H1 (cell line): ENCODE results near the gene RHBG. TPM values are rescaled to one million over a fixed set of nuclear protein-coding genes. Genes with fewer than 3 reads are reported as not detected.

ENCODE experiments used
- CTCF ChIA-PET: fragments of 300-600 bp; sonication (Branson Sonifier 250); formaldehyde crosslinking; loops from one replicate; lab custom pipeline; 2021; ENCODE audit not compliant: partially characterized antibody; lab: Charles Lee
- POLR2A ChIA-PET: fragments of 300-600 bp; sonication (Branson Sonifier 250); formaldehyde crosslinking; loops from one replicate; lab custom pipeline; 2021; ENCODE audit warnings: inconsistent platforms; ENCODE audit not compliant: partially characterized antibody; lab: Charles Lee
- DNase-seq, 2 experiments: peaks; one replicate each; pipeline versions ENCODE4 v3.0.0 to v3.0.0-alpha.2; 2010 to 2022; ENCODE audit warnings: low spot score in 2 of 2, low read depth in 1 of 2, mixed read lengths in 1 of 2
- FAIRE-seq: peaks from 2 replicates; lab custom pipeline; 2011; peaks lifted over from hg19 to GRCh38; lab: Jason Lieb, UNC
- H2AFZ ChIP-seq: 2 replicates; pipeline ENCODE4 v1.8.1; 2012; ENCODE audit warnings: low read length, inconsistent platforms
- H2AK5ac ChIP-seq: 2 replicates; pipeline ENCODE4 v1.6.1; 2013; ENCODE audit warnings: low read depth, low read length
- H2BK120ac ChIP-seq: replicated peaks from 2 replicates; pipeline ENCODE3; 2013; ENCODE audit warnings: low read depth, low read length, inconsistent platforms
- H2BK12ac ChIP-seq: 2 replicates; pipeline ENCODE4 v1.6.1; 2013; ENCODE audit warnings: low read depth, low read length
- H2BK15ac ChIP-seq: 2 replicates; pipeline ENCODE4 v1.6.1; 2013; ENCODE audit warnings: low read length
- H2BK20ac ChIP-seq: 2 replicates; pipeline ENCODE4 v1.6.1; 2013; ENCODE audit warnings: low read length
- H2BK5ac ChIP-seq: 2 replicates; pipeline ENCODE4 v1.6.1; 2013; ENCODE audit warnings: low read depth, low read length
- H3K14ac ChIP-seq: 2 replicates; pipeline ENCODE4 v1.6.1; 2013; ENCODE audit warnings: inconsistent platforms; ENCODE audit not compliant: insufficient read length
- H3K18ac ChIP-seq: 2 replicates; pipeline ENCODE4 v1.6.1; 2013; ENCODE audit warnings: low read length; ENCODE audit errors: extremely low read depth
- H3K23ac ChIP-seq: 2 replicates; pipeline ENCODE4 v1.6.1; 2013; ENCODE audit warnings: inconsistent platforms; ENCODE audit not compliant: insufficient read length
- H3K23me2 ChIP-seq: 2 replicates; pipeline ENCODE4 v1.6.1; 2013; ENCODE audit warnings: low read depth, low read length
- H3K27ac ChIP-seq: 2 replicates; pipeline ENCODE4 v1.6.1; 2011; ENCODE audit warnings: low read depth, low read length, inconsistent platforms
- H3K27me3 ChIP-seq, 4 experiments: replicated peaks in 1 of 4; 1 replicate in 1 of 4; 2 replicates in 3 of 4; pipeline versions ENCODE4 v1.6.1 to v1.8.1; 2011 to 2013; ENCODE audit warnings: low read length in 3 of 4, mild to moderate bottlenecking in 3 of 4, inconsistent platforms in 2 of 4, mixed read lengths in 2 of 4, moderate library complexity in 1 of 4; ENCODE audit not compliant: control insufficient read depth in 3 of 4, insufficient read depth in 3 of 4; ENCODE audit errors: extremely low read depth in 1 of 4
- H3K36me3 ChIP-seq, 4 experiments: 2 replicates each; pipeline versions ENCODE4 v1.6.1 to v1.8.1; 2011 to 2013; ENCODE audit warnings: mild to moderate bottlenecking in 4 of 4, low read length in 3 of 4, moderate library complexity in 2 of 4, control low read depth in 1 of 4, inconsistent platforms in 1 of 4; ENCODE audit not compliant: insufficient read depth in 4 of 4, control insufficient read depth in 2 of 4
- H3K4ac ChIP-seq: replicated peaks from 2 replicates; pipeline ENCODE3; 2013; ENCODE audit warnings: low read length, low read depth, mixed read lengths, inconsistent platforms; ENCODE audit not compliant: insufficient read length
- H3K4me1 ChIP-seq, 4 experiments: replicated peaks in 1 of 4; 1 replicate in 1 of 4; 2 replicates in 3 of 4; pipeline versions ENCODE4 v1.6.1 to v1.8.1; 2011 to 2013; ENCODE audit warnings: low read length in 3 of 4, inconsistent platforms in 2 of 4, mixed read lengths in 1 of 4; ENCODE audit not compliant: insufficient read depth in 4 of 4, control insufficient read depth in 3 of 4
- H3K4me2 ChIP-seq, 2 experiments: 2 replicates each; pipeline versions ENCODE4 v1.6.1 to v1.8.1; 2011 to 2013; ENCODE audit warnings: low read depth in 2 of 2, low read length in 2 of 2, control low read depth in 1 of 2, inconsistent platforms in 1 of 2, mild to moderate bottlenecking in 1 of 2; ENCODE audit not compliant: insufficient read depth in 1 of 2
- H3K4me3 ChIP-seq, 4 experiments: fragments of 200-600, 300-600 bp in 1 of 4; sonication (generic), shearing (Covaris generic), sonication (Bioruptor Twin) in 1 of 4; 2 replicates each; pipeline versions ENCODE4 v1.5.1 to v1.8.1; 2011 to 2016; ENCODE audit warnings: low read length in 4 of 4, low read depth in 3 of 4, control low read depth in 2 of 4, inconsistent platforms in 2 of 4, mild to moderate bottlenecking in 2 of 4, mixed read lengths in 1 of 4, moderate library complexity in 1 of 4; ENCODE audit not compliant: insufficient read depth in 2 of 4; ENCODE audit errors: extremely low read depth in 1 of 4
- H3K56ac ChIP-seq: replicated peaks from 2 replicates; pipeline ENCODE3; 2013; ENCODE audit warnings: low read depth, mild to moderate bottlenecking, mixed read lengths, low read length, inconsistent platforms; ENCODE audit not compliant: insufficient read length
- H3K79me1 ChIP-seq: 2 replicates; pipeline ENCODE4 v1.6.1; 2013; ENCODE audit warnings: low read depth, low read length, control low read depth
- H3K79me2 ChIP-seq, 2 experiments: 2 replicates each; pipeline versions ENCODE4 v1.6.1 to v1.8.1; 2012 to 2013; ENCODE audit warnings: low read length in 2 of 2, mild to moderate bottlenecking in 2 of 2, inconsistent platforms in 1 of 2; ENCODE audit not compliant: insufficient read depth in 2 of 2, control insufficient read depth in 1 of 2
- H3K9ac ChIP-seq, 4 experiments: replicated peaks in 1 of 4; 1 replicate in 1 of 4; 2 replicates in 3 of 4; pipeline versions ENCODE4 v1.6.1 to v1.8.1; 2011 to 2013; ENCODE audit warnings: low read depth in 3 of 4, low read length in 3 of 4, control low read depth in 2 of 4, mild to moderate bottlenecking in 2 of 4, moderate library complexity in 2 of 4, inconsistent platforms in 1 of 4; ENCODE audit errors: extremely low read depth in 1 of 4
- H3K9me3 ChIP-seq, 2 experiments: 2 replicates each; pipeline versions ENCODE4 v1.6.1 to v1.8.1; 2012 to 2013; ENCODE audit warnings: mild to moderate bottlenecking in 2 of 2, moderate library complexity in 2 of 2, control low read depth in 1 of 2, inconsistent platforms in 1 of 2, low read depth in 1 of 2, low read length in 1 of 2, mixed read lengths in 1 of 2; ENCODE audit not compliant: insufficient read depth in 2 of 2
- H4K20me1 ChIP-seq, 2 experiments: replicated peaks in 1 of 2; 2 replicates each; pipeline versions ENCODE3 to v1.8.1; 2011 to 2013; ENCODE audit warnings: inconsistent platforms in 2 of 2, low read length in 2 of 2, mild to moderate bottlenecking in 1 of 2; ENCODE audit not compliant: insufficient read depth in 2 of 2, control insufficient read depth in 1 of 2
- H4K5ac ChIP-seq: 2 replicates; pipeline ENCODE4 v1.6.1; 2013; ENCODE audit warnings: low read length, low read depth, mixed read lengths, inconsistent platforms; ENCODE audit not compliant: insufficient read length
- H4K8ac ChIP-seq: 2 replicates; pipeline ENCODE4 v1.8.0; 2013; ENCODE audit warnings: mild to moderate bottlenecking, moderate library complexity, low read length, inconsistent platforms; ENCODE audit not compliant: insufficient read depth; ENCODE audit errors: extremely low read depth
- H4K91ac ChIP-seq: replicated peaks from 2 replicates; pipeline ENCODE3; 2013; ENCODE audit warnings: low read length, mixed read lengths, inconsistent platforms; ENCODE audit not compliant: insufficient read length
- ASH2L ChIP-seq: fragments of 200-600, 300-600 bp; sonication (generic); IDR thresholded peaks from one replicate; pipeline ENCODE4 v1.7.1; 2017; ENCODE audit warnings: low read length
- CBX8 ChIP-seq: fragments of 300-800, 300-1000 bp; sonication (generic); IDR thresholded peaks from 2 replicates; pipeline ENCODE4 v1.7.1; 2016; ENCODE audit warnings: low read depth, low read length, borderline replicate concordance
- CHD1 ChIP-seq: IDR thresholded peaks from 2 replicates; pipeline ENCODE4 v1.6.1; 2012; ENCODE audit warnings: low read depth, low read length, improper control_type of control experiment
- EZH2 ChIP-seq: fragments of 200-600 bp; sonication (generic); IDR thresholded peaks from 2 replicates; pipeline ENCODE4 v1.7.1; 2012; ENCODE audit warnings: low read depth, mild to moderate bottlenecking, moderate library complexity, low read length, inconsistent platforms; ENCODE audit not compliant: severe bottlenecking
- KDM1A ChIP-seq: fragments of 200-600, 300-600 bp; sonication (generic); IDR thresholded peaks from 2 replicates; pipeline ENCODE4 v1.7.1; 2016; ENCODE audit warnings: mild to moderate bottlenecking, low read length, borderline replicate concordance
- MAX ChIP-seq: IDR thresholded peaks from 2 replicates; pipeline ENCODE4 v1.6.1; 2012; ENCODE audit warnings: inconsistent platforms
- NANOG ChIP-seq: IDR thresholded peaks from 2 replicates; pipeline ENCODE4 v1.6.1; 2011; ENCODE audit warnings: low read length, low read depth, mild to moderate bottlenecking, inconsistent platforms; ENCODE audit not compliant: insufficient read depth, poor library complexity, severe bottlenecking
- RNF2 ChIP-seq: fragments of 200-900, 300-1000 bp; sonication (generic); IDR thresholded peaks from 2 replicates; pipeline ENCODE4 v1.7.1; 2016; ENCODE audit warnings: borderline replicate concordance, low read depth, mild to moderate bottlenecking, antibody characterized with exemption, low read length; ENCODE audit not compliant: poor library complexity, severe bottlenecking; ENCODE audit errors: missing control alignments
- SAP30 ChIP-seq: fragments of 300-600 bp; sonication (generic); IDR thresholded peaks from 2 replicates; pipeline ENCODE4 v1.7.1; 2012; ENCODE audit warnings: low read length, moderate library complexity, mild to moderate bottlenecking, inconsistent platforms; ENCODE audit not compliant: insufficient read depth, insufficient replicate concordance
- SRF ChIP-seq: IDR thresholded peaks from 2 replicates; pipeline ENCODE4 v1.6.1; 2011; ENCODE audit warnings: mild to moderate bottlenecking, low read depth, low read length, moderate library complexity
- WGBS, 2 experiments: shearing (Covaris generic) in 1 of 2; methylation state at CpG; one replicate each; pipeline versions ENCODE4 v1.1.6 to v1.1.7; 2013 to 2015; ENCODE audit warnings: low lambda C conversion rate in 2 of 2, mixed read lengths in 2 of 2, inconsistent platforms in 1 of 2, low coverage in 1 of 2, missing lambda C conversion rate in 1 of 2; ENCODE audit not compliant: insufficient replicate concordance in 2 of 2, insufficient coverage in 1 of 2, insufficient read length in 1 of 2; ENCODE audit errors: extremely low coverage in 1 of 2, missing lambda C conversion rate in 1 of 2; 5-methylcytosine and 5-hydroxymethylcytosine counted together
- polyA plus RNA-seq, 7 experiments: library from polyadenylated mRNA; depleted of rRNA in 3 of 7; stranded (reverse) in 5 of 7; unstranded in 2 of 7; fragments of >200 nt in 5 of 7; fragments of 200-250 nt in 2 of 7; gene quantifications; 1 replicate in 5 of 7; 2 replicates in 1 of 7; 4 replicates in 1 of 7; pipeline versions ENCODE4 v1.2.1 to v1.2.3, GENCODE V29; 2011 to 2013; ENCODE audit warnings: missing spikeins in 2 of 7, mixed read lengths in 2 of 7
- total RNA-seq: library from RNA; stranded (reverse); fragmentation: NEBNext Ultra II Directional; extraction: Animal tissue kit (Norgen Biotek cat#: 25700); gene quantifications from 2 replicates; pipeline ENCODE4 v1.2.1, GENCODE V29; 2021
- TF ChIP-seq, protein P1 (sequence below): IDR thresholded peaks from 2 replicates; pipeline ENCODE4 v1.6.1; 2012; ENCODE audit warnings: inconsistent platforms

Gene RHBG
- total and polyA plus RNA-seq, 2 of the 8 experiments (the other 6 are each of a cell fraction or from before 2014, with no cell fraction given) = 2.6 to 2.7 TPM

DNA sequence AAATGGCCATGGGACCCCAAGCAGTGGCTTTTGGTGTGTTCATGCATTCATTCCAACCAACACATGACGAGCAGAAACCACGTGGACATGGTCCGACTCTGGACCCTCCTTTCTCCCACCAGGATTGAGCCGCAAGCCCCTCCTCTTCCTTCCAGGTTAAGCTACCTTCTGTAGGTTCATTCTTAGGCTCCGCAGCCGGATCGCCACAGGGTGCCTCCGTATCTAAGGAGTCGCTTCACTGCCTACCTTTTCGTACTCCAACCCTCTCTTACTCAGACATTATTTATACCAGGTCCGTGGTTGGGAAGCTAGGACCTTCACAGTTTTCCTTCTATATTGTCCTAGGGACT, 63.6 kb downstream of the RHBG start:
- Histone ChIP-seq H3K79me1 (no peaks in the 10 kb centered on the region), H3K79me2 (no peaks in the 10 kb centered on the region), H2BK20ac (no peak overlapping the region), H3K23ac (no peak overlapping the region), H3K27ac (no peak overlapping the region), H2AFZ (no peak overlapping the region), H3K4me3 (peak overlapping the region in 2 of 4 experiments; percentile 1 to 27; a peak in 5 of 8 replicates), H4K91ac (no peak overlapping the region), H4K8ac (no peak overlapping the region), H2BK120ac (no peak overlapping the region), H3K4me2 (peak overlapping the region; percentile 55 to 62), H2AK5ac (no peak overlapping the region), H4K5ac (no peak overlapping the region), H3K23me2 (peaks cover 3% of the 10 kb centered on the region; the same call in 1 of the 2 replicates), H3K36me3 (peaks cover 0 to 10% (median 0%) of the 10 kb centered on the region in 4 experiments; a peak in 1 of 8 replicates), H3K4me1 (peaks cover 14 to 43% (median 18%) of the 10 kb centered on the region in 4 experiments), H3K14ac (no peak overlapping the region), H2BK12ac (no peak overlapping the region), H3K9ac (no peak overlapping the region), H3K56ac (no peak overlapping the region), H3K9me3 (no peaks in the 10 kb centered on the region), H2BK5ac (no peak overlapping the region), H3K4ac (no peak overlapping the region), H3K27me3 (peaks cover 87 to 100% (median 99%) of the 10 kb centered on the region in 4 experiments), H3K18ac (no peak overlapping the region), H2BK15ac (no peak overlapping the region), H4K20me1 (peaks cover 4 to 14% of the 10 kb centered on the region in 2 experiments)
- peak in 1 of 2 experiments; percentile 71 for DNase-seq
- ChIA-PET POLR2A (interaction anchor here (0.6 to 6.4 kb wide), 9 partner anchors 9 to 53 kb away, joined by 3 to 74 read pairs (median 5); no protein-coding TSS in a partner anchor), CTCF (interaction anchor here (0.8 to 14.9 kb wide), 11 partner anchors 8 to 158 kb away, joined by 3 to 217 read pairs (median 13); no protein-coding TSS in a partner anchor)
- WGBS, 2 experiments = 2% methylated on average over 11 of the region's 11 CpGs; no CpG with 5 or more reads in 1 of the 2 experiments
- peak; percentile 13 for FAIRE-seq
- TF ChIP-seq RNF2 = peak; percentile 28
- TF ChIP-seq NANOG = no peak
- no peak for TF ChIP-seq KDM1A
- TF ChIP-seq, protein P1, sequence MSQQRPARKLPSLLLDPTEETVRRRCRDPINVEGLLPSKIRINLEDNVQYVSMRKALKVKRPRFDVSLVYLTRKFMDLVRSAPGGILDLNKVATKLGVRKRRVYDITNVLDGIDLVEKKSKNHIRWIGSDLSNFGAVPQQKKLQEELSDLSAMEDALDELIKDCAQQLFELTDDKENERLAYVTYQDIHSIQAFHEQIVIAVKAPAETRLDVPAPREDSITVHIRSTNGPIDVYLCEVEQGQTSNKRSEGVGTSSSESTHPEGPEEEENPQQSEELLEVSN = peak; percentile 15; the same call in 1 of the 2 replicates
- no peak for TF ChIP-seq SAP30
- TF ChIP-seq CBX8 = no peak
- TF ChIP-seq EZH2 = peak; percentile 26
- no peak for TF ChIP-seq SRF
- no peak for TF ChIP-seq MAX
- no peak for TF ChIP-seq CHD1
- no peak for TF ChIP-seq ASH2L
